Omental fat pad (tissue), 4 donors: Measurements from ENCODE around the gene TEX30. TPM values are rescaled to one million over a fixed set of nuclear protein-coding genes. Genes with fewer than 3 reads are reported as not detected.

Experiments
- ATAC-seq: fragments of 150-250 bp; one replicate; pipeline ENCODE4 v1.9.1; 2016; ENCODE audit warnings: mild to moderate bottlenecking, moderate library complexity; ENCODE audit not compliant: low FRiP score
- DNase-seq: peaks from one replicate; pipeline ENCODE4 v3.0.0-alpha.2; 2019; ENCODE audit warnings: low spot score
- total RNA-seq, 4 donors: library from RNA; depleted of rRNA; stranded (reverse); fragments of >200 nt; gene quantifications; one replicate each; pipeline ENCODE4 v1.1.0, GENCODE V29; 2016
- TF ChIP-seq, protein P1 (sequence below), 3 donors: fragments of 450-650 bp; IDR thresholded peaks; one replicate each; pipeline ENCODE4 v1.5.1; 2016 to 2017; ENCODE audit warnings: antibody characterized with exemption in 3 of 3, mild to moderate bottlenecking in 3 of 3, moderate library complexity in 2 of 3

Gene TEX30
- total RNA-seq, 4 donors from 2014 or later: 9.5 to 11.4 (median 10.5) TPM

- TF ChIP-seq, protein P1, sequence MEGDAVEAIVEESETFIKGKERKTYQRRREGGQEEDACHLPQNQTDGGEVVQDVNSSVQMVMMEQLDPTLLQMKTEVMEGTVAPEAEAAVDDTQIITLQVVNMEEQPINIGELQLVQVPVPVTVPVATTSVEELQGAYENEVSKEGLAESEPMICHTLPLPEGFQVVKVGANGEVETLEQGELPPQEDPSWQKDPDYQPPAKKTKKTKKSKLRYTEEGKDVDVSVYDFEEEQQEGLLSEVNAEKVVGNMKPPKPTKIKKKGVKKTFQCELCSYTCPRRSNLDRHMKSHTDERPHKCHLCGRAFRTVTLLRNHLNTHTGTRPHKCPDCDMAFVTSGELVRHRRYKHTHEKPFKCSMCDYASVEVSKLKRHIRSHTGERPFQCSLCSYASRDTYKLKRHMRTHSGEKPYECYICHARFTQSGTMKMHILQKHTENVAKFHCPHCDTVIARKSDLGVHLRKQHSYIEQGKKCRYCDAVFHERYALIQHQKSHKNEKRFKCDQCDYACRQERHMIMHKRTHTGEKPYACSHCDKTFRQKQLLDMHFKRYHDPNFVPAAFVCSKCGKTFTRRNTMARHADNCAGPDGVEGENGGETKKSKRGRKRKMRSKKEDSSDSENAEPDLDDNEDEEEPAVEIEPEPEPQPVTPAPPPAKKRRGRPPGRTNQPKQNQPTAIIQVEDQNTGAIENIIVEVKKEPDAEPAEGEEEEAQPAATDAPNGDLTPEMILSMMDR (IDR thresholded peaks at IDR 0.05): no peak
- no peak for ATAC-seq
- no peak for DNase-seq
These were observed 3.2 kb downstream of the TEX30 start for GRCh38 chr13:102770435-102770834.

GRCh38 chr13:102769679-102770078 lies 3.9 kb downstream of the TEX30 start:
- ATAC-seq: no peak
- no peak for DNase-seq
- TF ChIP-seq, protein P1 (IDR thresholded peaks at IDR 0.05): no peak

- TF ChIP-seq, protein P1 (IDR thresholded peaks at IDR 0.05): no peak
- no peak for ATAC-seq
- DNase-seq: no peak
These were observed 4.7 kb downstream of the TEX30 start for GRCh38 chr13:102768909-102769308.

GRCh38 chr13:102763741-102764140 lies 9.8 kb downstream of the TEX30 start:
- DNase-seq (no peak), ATAC-seq (no peak)
- TF ChIP-seq, protein P1 (IDR thresholded peaks at IDR 0.05): no peak

GRCh38 chr13:102761071-102761470 lies 12.5 kb downstream of the TEX30 start:
- no peak for DNase-seq
- no peak for ATAC-seq
- TF ChIP-seq, protein P1 (IDR thresholded peaks at IDR 0.05): no peak

- TF ChIP-seq, protein P1 (IDR thresholded peaks at IDR 0.05): no peak
- ATAC-seq (no peak), DNase-seq (no peak)
These were observed 14.7 kb downstream of the TEX30 start for GRCh38 chr13:102758842-102759241.

GRCh38 chr13:102757006-102757405 lies 16.6 kb downstream of the TEX30 start:
- ATAC-seq (no peak), DNase-seq (no peak)
- TF ChIP-seq, protein P1 (IDR thresholded peaks at IDR 0.05): no peak
